Ascending aorta (tissue), 2 donors: ENCODE measurements around the gene LRPAP1. TPM values are rescaled to one million over a fixed set of nuclear protein-coding genes. Genes with fewer than 3 reads are reported as not detected.

Source experiments
- DNase-seq, 2 donors: peaks; one replicate each; pipeline ENCODE4 v3.0.0-alpha.2; 2019; ENCODE audit warnings: low spot score in 2 of 2
- H3K27ac ChIP-seq, 2 donors: fragments of 200-600 bp; sonication (generic); one replicate each; pipeline ENCODE4 v1.5.1; 2016 to 2017; ENCODE audit warnings: mild to moderate bottlenecking in 1 of 2
- H3K27me3 ChIP-seq: fragments of 200-600 bp; sonication (generic); one replicate; pipeline ENCODE4 v1.5.1; 2017
- H3K36me3 ChIP-seq, 2 donors: fragments of 200-600 bp; sonication (generic); one replicate each; pipeline ENCODE4 v1.5.1; 2016
- H3K4me1 ChIP-seq, 2 donors: fragments of 200-600 bp; sonication (generic); one replicate each; pipeline ENCODE4 v1.5.1; 2016 to 2017; ENCODE audit warnings: mild to moderate bottlenecking in 1 of 2
- H3K4me3 ChIP-seq, 2 donors: fragments of 200-600 bp; sonication (generic); one replicate each; pipeline ENCODE4 v1.5.1; 2016 to 2017; ENCODE audit warnings: mild to moderate bottlenecking in 1 of 2
- H3K9me3 ChIP-seq, 2 donors: fragments of 200-600 bp; sonication (generic); one replicate each; pipeline ENCODE4 v1.5.1; 2016
- CTCF ChIP-seq, 3 experiments: fragments of 200-600 bp in 2 of 3; fragments of 450-650 bp in 1 of 3; sonication (generic) in 2 of 3; IDR thresholded peaks; one replicate each; pipeline ENCODE4 v1.5.1; 2016 to 2019; ENCODE audit warnings: antibody characterized with exemption in 3 of 3, mild to moderate bottlenecking in 1 of 3, moderate library complexity in 1 of 3
- intact Hi-C: fragments of 100-400 bp; cut with DNase I; formaldehyde crosslinking; loops from one replicate; pipeline ENCODE4 v1.15.1; 2023
- total RNA-seq: library from RNA; depleted of rRNA; stranded (reverse); fragments of >200 nt; gene quantifications from one replicate; pipeline ENCODE4 v1.1.0, GENCODE V29; 2016

Gene LRPAP1
- total RNA-seq, 1 donor from 2014 or later = 172 TPM

- no peaks in the 10 kb centered on the region for H3K4me1 ChIP-seq
- no peaks in the 10 kb centered on the region for H3K9me3 ChIP-seq
- no peak for TF ChIP-seq CTCF (IDR thresholded peaks at IDR 0.05)
- no peaks in the 10 kb centered on the region for H3K27me3 ChIP-seq
- no peak overlapping the region for H3K4me3 ChIP-seq
- peaks cover 84 to 93% of the 10 kb centered on the region in 2 donors for H3K36me3 ChIP-seq
- peak in 1 of 2 donors; percentile 4 for DNase-seq
- no peak overlapping the region for H3K27ac ChIP-seq
- intact Hi-C loops = no loop called here
These were observed 10.4 kb downstream of the LRPAP1 start for GRCh38 chr4:3521621-3522325.

GRCh38 chr4:3520796-3521600, 11.2 kb downstream of the LRPAP1 start:
- no peak overlapping the region for H3K4me3 ChIP-seq
- no peaks in the 10 kb centered on the region for H3K4me1 ChIP-seq
- TF ChIP-seq CTCF (IDR thresholded peaks at IDR 0.05) = no peak
- peaks cover 91 to 99% of the 10 kb centered on the region in 2 donors for H3K36me3 ChIP-seq
- peak in 1 of 2 donors; percentile 0 for DNase-seq
- no peaks in the 10 kb centered on the region for H3K9me3 ChIP-seq
- intact Hi-C loops = no loop called here
- no peak overlapping the region for H3K27ac ChIP-seq
- no peaks in the 10 kb centered on the region for H3K27me3 ChIP-seq

GRCh38 chr4:3520276-3520675, 11.9 kb downstream of the LRPAP1 start:
- no peaks in the 10 kb centered on the region for H3K27me3 ChIP-seq
- no peak overlapping the region for H3K4me3 ChIP-seq
- H3K27ac ChIP-seq = no peak overlapping the region
- no peaks in the 10 kb centered on the region for H3K9me3 ChIP-seq
- DNase-seq = no peak
- no peaks in the 10 kb centered on the region for H3K4me1 ChIP-seq
- no peak for TF ChIP-seq CTCF (IDR thresholded peaks at IDR 0.05)
- H3K36me3 ChIP-seq = peaks cover 91 to 99% of the 10 kb centered on the region in 2 donors
- intact Hi-C loops = no loop called here

- Histone ChIP-seq H3K9me3 (no peaks in the 10 kb centered on the region), H3K27me3 (no peaks in the 10 kb centered on the region), H3K27ac (no peak overlapping the region), H3K4me3 (no peak overlapping the region), H3K36me3 (peaks cover 93 to 100% of the 10 kb centered on the region in 2 donors), H3K4me1 (no peaks in the 10 kb centered on the region)
- no peak for TF ChIP-seq CTCF (IDR thresholded peaks at IDR 0.05)
- DNase-seq = no peak
- intact Hi-C loops = no loop called here
These were observed 12.6 kb downstream of the LRPAP1 start for GRCh38 chr4:3519468-3520264.

- Histone ChIP-seq H3K4me1 (no peaks in the 10 kb centered on the region), H3K9me3 (no peaks in the 10 kb centered on the region), H3K27me3 (no peaks in the 10 kb centered on the region), H3K4me3 (no peak overlapping the region), H3K27ac (no peak overlapping the region), H3K36me3 (peaks cover 93 to 100% of the 10 kb centered on the region in 2 donors)
- DNase-seq = no peak
- intact Hi-C loops = no loop called here
- no peak for TF ChIP-seq CTCF (IDR thresholded peaks at IDR 0.05)
These were observed 13.3 kb downstream of the LRPAP1 start for GRCh38 chr4:3518941-3519340.
